22Rv1 (cell line): ENCODE results near the gene STARD3.

Experiments used
- ZFX ChIP-seq: fragments of 450-650 bp; IDR thresholded peaks from 2 replicates; pipeline ENCODE4 v1.6.1; 2017; ENCODE audit warnings: antibody characterized with exemption, borderline replicate concordance
- TF ChIP-seq, protein P1 (sequence below): fragments of 450-650 bp; IDR thresholded peaks from 2 replicates; pipeline ENCODE4 v1.5.1; 2017; ENCODE audit warnings: mild to moderate bottlenecking

DNA sequence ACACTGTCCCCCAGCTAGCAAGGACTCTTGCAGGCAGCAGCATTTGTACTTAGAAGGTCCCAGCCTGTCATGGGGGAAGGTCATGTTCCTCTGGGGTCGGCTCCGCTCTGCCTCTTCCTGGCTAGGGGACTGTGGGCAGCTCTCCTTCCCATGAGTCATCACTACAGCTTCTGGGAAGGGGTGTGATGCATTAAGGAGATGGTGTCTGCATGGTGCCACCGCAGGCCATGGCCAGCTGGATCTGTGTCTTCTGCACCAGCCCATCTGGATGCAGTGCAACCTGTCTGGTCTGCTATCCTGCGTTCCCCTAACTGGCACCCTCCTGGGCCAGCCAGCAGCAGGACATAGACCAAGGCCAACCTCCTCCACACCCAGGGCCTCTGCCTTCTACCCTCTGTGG is 6.3 kb downstream of the STARD3 start:
- TF ChIP-seq, protein P1, sequence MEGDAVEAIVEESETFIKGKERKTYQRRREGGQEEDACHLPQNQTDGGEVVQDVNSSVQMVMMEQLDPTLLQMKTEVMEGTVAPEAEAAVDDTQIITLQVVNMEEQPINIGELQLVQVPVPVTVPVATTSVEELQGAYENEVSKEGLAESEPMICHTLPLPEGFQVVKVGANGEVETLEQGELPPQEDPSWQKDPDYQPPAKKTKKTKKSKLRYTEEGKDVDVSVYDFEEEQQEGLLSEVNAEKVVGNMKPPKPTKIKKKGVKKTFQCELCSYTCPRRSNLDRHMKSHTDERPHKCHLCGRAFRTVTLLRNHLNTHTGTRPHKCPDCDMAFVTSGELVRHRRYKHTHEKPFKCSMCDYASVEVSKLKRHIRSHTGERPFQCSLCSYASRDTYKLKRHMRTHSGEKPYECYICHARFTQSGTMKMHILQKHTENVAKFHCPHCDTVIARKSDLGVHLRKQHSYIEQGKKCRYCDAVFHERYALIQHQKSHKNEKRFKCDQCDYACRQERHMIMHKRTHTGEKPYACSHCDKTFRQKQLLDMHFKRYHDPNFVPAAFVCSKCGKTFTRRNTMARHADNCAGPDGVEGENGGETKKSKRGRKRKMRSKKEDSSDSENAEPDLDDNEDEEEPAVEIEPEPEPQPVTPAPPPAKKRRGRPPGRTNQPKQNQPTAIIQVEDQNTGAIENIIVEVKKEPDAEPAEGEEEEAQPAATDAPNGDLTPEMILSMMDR = no peak
- no peak for TF ChIP-seq ZFX
